Cortex of kidney (tissue), 1 donor: ENCODE data around the gene ADGRD1.

Experiments used
- DNase-seq: peaks from one replicate; lab custom pipeline; 2025; lab: John Stamatoyannopoulos, UW

Gene ADGRD1

DNA sequence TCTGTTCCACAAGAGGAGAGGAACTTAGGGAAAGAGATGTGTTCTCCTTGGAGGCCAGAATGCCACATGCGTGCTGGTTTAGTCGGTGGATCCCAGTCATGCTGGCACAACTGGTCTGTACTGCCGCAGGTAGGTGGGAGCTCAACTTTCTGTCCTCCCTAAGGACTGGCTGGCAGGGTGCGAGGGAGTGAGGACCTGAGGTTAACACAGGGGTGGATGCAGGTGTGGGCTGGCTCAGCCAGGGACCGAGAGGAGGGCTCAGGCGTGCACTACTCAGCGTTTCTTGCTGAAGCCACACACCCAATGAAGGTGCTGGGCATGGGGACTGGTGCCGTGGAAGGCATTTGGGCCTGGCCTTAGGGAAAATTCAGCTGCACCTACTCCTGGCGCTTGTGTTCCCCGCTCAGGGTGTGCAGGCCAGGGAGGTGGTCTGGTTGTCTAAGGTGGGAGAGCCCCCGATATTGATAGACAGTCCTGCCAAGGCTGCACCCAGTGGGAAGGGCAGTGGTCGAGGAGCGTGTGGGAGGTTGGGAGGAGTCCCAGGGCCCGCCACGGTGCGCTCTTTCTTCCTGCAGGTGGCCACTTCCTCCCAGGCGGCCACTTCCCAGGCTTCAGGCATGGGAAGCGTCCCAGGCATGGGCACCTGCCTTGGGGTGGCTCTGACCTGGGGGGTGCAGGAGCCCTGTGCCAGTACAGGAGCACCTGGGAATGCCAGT lies 138.4 kb downstream of the ADGRD1 start:
- no peak for DNase-seq

DNA sequence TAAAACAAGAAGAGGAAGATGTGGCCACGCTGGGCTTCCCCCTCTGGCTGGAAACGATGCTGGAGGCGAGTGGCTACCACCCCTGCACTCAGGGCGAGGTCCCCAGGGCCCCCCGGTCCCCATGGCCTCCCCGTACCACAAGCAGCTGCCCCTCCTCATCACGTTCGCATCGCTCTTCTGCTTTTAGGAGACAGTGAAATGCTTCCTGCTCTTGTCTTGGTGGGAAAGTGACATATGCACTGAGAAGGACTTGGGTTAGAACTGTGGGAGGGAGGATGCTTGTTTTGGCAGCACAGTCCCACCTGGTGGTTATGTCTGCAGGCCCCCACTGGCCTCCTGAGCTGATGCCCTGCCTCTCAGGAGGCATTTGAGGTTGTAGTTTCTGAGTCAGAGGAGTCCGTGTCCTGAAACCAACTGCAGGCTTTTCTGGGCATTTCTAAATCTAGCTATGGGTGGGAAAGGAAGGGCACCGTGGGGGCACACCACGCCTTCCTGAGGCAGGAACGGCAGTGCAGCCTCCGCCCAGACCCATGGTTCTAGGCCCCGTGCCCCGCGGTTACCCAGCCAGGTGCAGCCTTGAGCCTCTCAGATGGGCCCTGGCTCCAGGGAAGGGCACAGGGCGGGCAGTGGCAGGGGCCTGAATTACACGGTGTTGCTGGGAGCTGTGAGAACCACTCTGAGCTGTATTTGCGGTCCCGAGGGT lies 139.3 kb downstream of the ADGRD1 start:
- no peak for DNase-seq

- no peak for DNase-seq
These were observed 139.9 kb downstream of the ADGRD1 start for GRCh38 chr12:131093604-131093955.

DNA sequence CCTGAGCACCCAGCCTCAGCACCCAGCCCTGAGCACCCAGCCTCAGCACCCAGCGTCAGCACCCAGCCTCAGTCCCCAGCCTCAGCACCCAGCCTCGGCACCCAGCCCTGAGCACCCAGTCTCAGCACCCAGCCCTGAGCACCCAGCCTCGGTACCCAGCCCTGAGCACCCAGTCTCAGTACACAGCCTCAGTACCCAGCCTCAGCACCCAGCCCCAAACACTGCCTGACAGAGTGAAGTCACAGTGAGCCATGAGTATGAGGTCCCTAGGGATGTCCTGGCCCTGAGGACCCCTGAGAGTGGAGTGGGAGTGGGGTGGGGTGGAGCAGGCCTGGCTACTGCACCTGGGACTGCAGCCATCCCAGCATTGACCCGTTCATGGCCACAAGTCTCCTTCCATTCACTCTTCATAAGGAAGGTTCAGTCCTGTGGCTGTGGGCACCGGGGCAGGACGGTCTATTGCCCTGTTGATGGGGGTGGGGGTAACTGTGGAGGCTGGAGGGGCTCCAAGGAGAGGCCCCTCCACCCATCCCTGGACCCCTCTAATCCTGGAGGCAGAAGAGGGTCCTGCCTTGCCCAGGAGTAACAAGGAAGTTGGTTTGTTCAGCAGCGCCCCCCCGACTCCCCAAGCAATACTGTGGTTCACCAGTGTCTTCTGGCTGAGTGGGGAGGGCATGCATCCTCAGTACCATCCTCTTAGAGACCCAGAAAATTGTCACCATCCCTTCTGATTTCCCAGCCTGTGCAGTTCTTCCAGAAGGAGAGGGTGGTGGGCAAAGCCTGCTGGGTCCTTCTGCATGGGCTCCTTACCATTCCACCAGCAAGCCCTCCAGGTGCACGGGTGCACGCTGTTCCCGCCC lies 140.5 kb downstream of the ADGRD1 start:
- no peak for DNase-seq

DNA sequence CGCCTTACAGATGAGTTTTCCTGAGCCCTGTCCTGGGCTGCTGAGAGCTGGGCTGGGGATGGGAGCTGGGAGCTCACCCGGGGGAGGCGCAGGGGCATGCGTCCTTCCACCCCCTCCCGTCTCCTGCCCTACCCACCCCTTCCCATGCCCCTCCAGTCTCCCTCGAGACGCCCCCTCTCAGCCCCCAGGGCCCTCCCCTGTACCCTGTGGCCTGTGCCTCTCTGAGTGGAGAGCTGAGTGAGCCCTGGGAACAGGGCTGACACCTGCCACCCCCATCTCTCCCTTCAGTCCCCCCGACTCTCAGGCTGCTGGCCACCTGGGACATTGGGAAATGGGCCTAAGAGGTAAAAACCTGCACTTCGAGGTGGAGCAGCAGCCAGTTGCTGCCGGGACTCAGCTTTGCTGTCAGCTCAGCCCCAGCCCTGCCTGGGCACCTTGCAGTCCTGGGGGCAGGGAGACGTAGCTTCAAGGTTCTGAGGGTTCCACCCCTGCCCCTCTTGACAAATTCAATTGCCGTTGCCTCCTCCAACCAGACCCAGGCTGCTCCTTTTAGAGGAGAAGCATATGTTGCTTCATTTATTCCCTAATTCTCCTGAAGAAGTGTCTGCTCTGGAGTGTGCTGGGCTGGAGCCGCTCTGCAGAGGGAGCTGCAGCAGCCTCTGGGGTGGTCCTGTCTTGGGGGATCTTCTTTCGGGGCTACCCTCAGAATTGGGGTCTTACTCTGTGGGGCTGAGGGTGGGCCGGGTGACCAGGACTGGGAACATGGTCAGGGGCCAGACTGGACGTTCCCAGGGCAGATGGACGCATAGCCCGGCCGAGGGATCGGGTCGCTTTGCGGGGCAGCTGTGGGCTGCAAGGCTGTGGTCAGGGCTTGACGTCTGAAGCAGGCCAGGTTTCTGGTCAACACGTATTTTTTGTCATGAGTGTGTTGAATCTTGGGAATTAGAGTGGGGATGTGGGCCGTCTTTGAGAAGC lies 141.4 kb downstream of the ADGRD1 start:
- no peak for DNase-seq

- no peak for DNase-seq
These were observed 142.3 kb downstream of the ADGRD1 start for GRCh38 chr12:131095826-131096680.

- DNase-seq, result no peak
These were observed 143.0 kb downstream of the ADGRD1 start for GRCh38 chr12:131096681-131097181.

DNA sequence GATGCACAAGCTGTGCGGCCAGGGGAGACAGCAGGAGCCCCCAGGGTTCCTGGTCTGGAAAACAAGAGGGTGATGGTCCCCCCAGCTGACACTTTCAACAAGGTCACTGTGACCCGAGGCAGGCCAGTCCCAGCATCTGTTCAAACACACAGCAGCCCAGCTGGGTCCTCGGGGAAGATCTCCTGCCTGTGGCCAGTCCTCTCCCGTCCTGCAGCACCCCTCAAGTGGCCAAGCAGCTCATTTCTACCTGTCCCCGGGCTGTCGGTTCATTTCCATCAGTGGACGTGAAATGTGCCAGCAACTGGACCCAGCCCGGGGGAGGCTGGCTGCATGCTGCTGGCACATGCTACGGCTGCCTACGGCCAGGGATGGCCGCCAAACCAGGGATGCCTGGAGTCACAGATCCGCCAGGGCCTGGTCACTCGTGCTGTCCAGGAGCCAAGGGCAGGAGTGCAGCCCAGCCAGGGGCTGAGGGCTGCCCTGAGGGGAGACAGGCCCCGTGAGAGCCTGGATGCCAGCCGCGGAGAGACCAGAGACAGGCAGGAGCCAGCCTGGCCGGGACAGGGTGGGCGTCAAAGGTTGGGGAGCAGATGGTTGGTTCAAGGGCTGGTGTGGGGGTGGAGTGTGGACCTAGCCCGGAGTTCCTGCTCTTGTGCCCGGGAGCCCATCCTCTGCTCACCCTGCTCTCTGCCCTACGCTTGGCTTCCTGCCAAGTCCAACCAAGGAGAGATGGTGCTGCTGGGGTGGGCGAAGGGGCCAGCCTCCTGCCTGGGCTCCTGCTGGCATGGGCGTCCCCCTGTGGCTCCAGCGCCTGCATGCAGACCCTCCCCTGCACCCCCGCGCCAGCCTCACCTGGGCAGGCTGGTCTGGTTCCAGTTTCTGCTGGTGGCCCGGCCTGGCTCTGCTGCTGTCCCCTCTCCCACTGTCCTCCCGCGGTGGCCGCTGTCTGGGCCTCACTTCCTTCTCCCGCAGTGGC lies 143.8 kb downstream of the ADGRD1 start:
- no peak for DNase-seq

DNA sequence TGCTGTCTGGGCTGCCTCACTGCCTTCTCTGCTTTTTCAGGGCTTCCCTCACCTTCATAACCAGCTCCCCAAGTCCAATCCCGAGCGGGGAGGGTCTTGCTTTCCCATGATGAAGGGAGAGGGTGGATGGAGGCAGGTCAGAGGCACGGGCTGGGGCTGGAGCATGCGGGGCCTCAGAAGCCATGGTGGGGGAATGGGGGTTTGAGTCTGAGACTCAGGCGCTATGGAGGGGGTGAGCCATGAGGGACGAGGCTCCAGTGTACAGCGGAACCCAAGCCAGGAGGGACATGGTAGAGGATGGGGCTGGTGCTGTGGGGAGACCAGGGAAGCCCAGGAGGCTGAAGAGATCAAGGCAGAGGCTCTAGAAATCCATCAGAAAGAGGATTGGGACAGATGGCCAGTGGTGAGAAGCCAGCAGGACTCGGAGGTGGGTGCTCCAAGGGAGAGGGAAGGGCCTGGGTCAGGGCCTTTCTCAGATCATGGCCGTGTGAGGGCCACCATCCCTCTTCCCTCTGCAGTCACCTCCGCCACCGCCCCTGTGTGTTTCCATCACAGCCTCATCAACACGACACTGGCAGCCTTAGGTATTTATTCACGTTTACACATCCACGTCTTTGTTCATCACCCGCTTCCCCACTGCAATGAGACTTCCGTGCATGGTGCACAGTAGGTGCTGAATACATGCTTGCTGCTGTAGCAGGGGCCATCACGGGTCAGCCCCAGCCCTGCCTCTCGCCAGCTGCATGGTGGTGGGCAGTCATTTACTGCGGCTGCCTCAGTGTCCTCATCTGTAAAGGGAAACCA lies 144.7 kb downstream of the ADGRD1 start:
- DNase-seq, result no peak

DNA sequence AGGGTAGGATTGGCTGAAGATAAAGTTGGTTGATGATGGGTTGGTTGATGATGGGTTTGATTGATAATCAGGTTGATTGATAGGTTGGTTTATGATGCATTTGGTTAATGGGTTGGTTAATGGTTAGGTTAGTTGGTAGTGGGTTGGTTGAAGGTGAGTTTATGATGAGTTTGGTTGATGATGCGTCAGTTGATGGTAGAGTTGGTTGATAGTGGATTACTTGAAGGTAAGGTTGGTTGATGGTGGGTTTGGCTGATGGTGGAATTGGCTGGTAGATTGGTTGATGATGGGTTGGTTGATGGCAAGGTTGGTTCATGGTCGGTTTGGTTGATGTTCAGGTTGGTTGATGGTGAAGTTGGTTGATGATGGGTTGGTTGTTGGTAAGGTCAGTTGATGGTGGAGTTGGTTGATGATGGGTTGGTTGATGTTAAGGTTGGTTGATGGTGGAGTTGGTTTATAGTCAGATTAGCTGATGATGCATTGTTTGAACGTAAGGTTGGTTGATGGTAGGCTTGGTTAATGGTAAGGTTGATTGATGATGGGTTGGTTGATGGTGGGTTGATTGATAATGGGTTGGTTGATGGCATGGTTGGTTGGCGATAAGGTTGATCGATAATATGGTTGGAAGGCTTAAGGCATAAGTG lies 146.4 kb downstream of the ADGRD1 start:
- no peak for DNase-seq

GRCh38 chr12:131101006-131101405 lies 147.3 kb downstream of the ADGRD1 start:
- no peak for DNase-seq

DNA sequence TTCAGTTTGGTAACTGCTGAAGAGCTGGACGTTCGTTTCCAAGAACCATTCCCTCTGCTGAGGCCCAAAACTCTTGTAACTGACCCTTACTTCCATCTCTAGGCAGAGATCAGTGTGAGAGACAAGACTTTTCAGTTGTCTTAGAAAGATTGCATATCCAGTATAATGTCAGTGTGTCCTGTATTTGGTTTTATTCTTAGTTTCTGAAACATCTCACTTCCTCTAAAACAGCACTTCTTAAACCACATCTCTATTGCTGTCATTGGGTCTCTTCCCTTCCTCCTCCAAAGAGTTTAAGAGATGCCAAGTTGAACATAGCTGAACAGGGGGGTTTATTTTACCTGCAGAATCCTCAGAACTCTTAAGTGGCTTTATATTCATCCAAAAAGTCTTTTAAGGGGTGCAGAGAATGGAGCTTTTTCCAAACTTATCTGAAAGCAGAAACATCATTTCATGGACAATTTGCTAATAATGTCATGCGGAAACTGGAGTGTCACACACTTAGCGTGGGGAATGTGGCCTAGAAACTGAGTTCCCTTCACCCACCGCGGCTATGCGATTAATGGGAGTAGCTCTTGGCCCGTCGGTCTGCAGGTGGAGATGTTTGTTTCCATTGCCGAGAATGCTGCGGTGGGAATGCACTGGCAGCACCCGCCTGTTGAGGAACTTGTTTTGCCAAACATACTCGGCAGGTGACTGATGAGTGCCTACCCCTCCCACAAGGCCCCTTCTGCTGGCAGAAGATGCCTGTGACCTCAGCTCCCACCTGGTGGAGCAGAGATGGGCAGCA lies 148.2 kb downstream of the ADGRD1 start:
- DNase-seq, result no peak

GRCh38 chr12:131102493-131102931 lies 148.8 kb downstream of the ADGRD1 start:
- no peak for DNase-seq

DNA sequence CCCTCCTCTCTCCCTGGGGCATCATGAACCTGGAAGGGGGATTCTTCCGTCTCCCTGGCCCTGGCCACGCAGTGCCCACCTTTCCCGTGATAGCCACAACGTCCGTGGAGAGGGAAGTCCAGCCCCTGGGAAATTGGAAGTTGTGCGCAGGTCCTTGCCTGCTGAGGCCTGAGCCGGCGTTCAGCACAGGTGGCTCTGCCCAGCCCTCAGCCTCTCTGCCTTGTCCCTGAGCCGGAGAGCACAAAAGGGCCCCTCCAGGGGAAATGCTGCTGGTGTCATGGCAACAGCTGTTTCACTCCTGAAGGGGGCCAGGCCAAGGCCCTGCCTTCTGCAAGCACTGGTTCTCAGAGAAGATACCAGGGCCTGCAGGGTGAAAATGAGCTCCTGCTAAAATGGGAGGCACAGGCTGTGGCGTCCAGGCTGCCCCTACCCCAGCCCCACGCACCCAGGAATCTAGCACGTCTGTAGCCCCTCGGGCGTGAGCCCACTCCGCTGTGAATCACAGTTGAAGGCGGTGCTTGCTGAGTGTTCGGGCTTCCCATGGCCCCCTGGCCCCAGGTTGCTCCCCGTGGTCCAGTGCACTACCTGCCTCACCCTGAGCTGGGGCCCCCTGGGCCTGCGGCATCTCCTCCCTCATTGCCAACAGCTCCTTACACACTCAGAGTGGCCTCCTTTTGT lies 149.4 kb downstream of the ADGRD1 start:
- DNase-seq, result no peak

- no peak for DNase-seq
These were observed 150.2 kb downstream of the ADGRD1 start for GRCh38 chr12:131103669-131104462.
